Sigmoid colon (tissue), 4 donors: Measurements from ENCODE around the gene SDR42E2.

Source experiments
- CTCF ChIP-seq, 4 experiments: fragments of 450-650 bp in 3 of 4; fragments of 200-600 bp in 1 of 4; IDR thresholded peaks; one replicate each; pipeline ENCODE4 v1.5.1; 2016 to 2019; ENCODE audit warnings: antibody characterized with exemption in 4 of 4, mild to moderate bottlenecking in 3 of 4, moderate library complexity in 2 of 4
- EP300 ChIP-seq, 4 donors: sonication (generic); formaldehyde crosslinking; IDR thresholded peaks; one replicate each; pipeline ENCODE4 v1.6.1; 2017; ENCODE audit warnings: antibody characterized with exemption in 4 of 4
- POLR2A ChIP-seq, 2 donors: fragments of 450-650 bp; IDR thresholded peaks; one replicate each; pipeline ENCODE4 v1.6.1; 2016; ENCODE audit warnings: antibody characterized with exemption in 2 of 2, mild to moderate bottlenecking in 2 of 2, moderate library complexity in 2 of 2
- POLR2AphosphoS5 ChIP-seq, 4 donors: sonication (generic); formaldehyde crosslinking; IDR thresholded peaks; one replicate each; pipeline ENCODE4 v1.6.1; 2017; ENCODE audit warnings: antibody characterized with exemption in 4 of 4

GRCh38 chr16:22205577-22206012, 43.3 kb downstream of the SDR42E2 start:
- TF ChIP-seq CTCF (IDR thresholded peaks at IDR 0.05) (no peak), EP300 (IDR thresholded peaks at IDR 0.05) (no peak), POLR2A (IDR thresholded peaks at IDR 0.05) (no peak), POLR2AphosphoS5 (IDR thresholded peaks at IDR 0.05) (no peak)
